Fibroblast of lung (primary cell): ENCODE results near the gene BAG3. TPM values are rescaled to one million over a fixed set of nuclear protein-coding genes. Genes with fewer than 3 reads are reported as not detected.
A peak's percentile ranks its signal among the peaks of the same experiment; 100 is the strongest.

Source experiments
- DNase-seq, 2 donors: peaks; one replicate each; pipeline versions ENCODE4 v3.0.0 to v3.0.0-alpha.2; 2010; ENCODE audit warnings: low read depth in 2 of 2
- H2AFZ ChIP-seq: 2 replicates; pipeline ENCODE4 v1.5.1; 2012; ENCODE audit warnings: low read length, control low read depth, inconsistent platforms
- H3K27ac ChIP-seq: 2 replicates; pipeline ENCODE4 v1.5.1; 2011; ENCODE audit warnings: low read length, control low read depth; ENCODE audit not compliant: insufficient read depth
- H3K27me3 ChIP-seq: 2 replicates; pipeline ENCODE4 v1.5.1; 2011; ENCODE audit warnings: mild to moderate bottlenecking, low read length; ENCODE audit not compliant: control insufficient read depth, insufficient read depth
- H3K36me3 ChIP-seq: 2 replicates; pipeline ENCODE4 v1.5.1; 2011; ENCODE audit warnings: low read length; ENCODE audit not compliant: control insufficient read depth, insufficient read depth
- H3K4me1 ChIP-seq: 2 replicates; pipeline ENCODE4 v1.5.1; 2011; ENCODE audit warnings: low read length; ENCODE audit not compliant: control insufficient read depth, insufficient read depth; ENCODE audit errors: extremely low read depth
- H3K4me2 ChIP-seq: 2 replicates; pipeline ENCODE4 v1.5.1; 2011; ENCODE audit warnings: low read length, control low read depth; ENCODE audit not compliant: insufficient read depth; ENCODE audit errors: extremely low read depth
- H3K4me3 ChIP-seq, 4 experiments: fragments of 200-600 bp in 1 of 4; sonication (generic) in 1 of 4; replicated peaks in 1 of 4; 2 replicates each; pipeline ENCODE4 v1.5.1; 2011 to 2016; ENCODE audit warnings: low read length in 4 of 4, low read depth in 3 of 4, mild to moderate bottlenecking in 3 of 4, control low read depth in 2 of 4, inconsistent platforms in 1 of 4, mixed read lengths in 1 of 4; ENCODE audit not compliant: insufficient read depth in 1 of 4; ENCODE audit errors: control extremely low read depth in 1 of 4
- H3K79me2 ChIP-seq: 2 replicates; pipeline ENCODE4 v1.5.1; 2012; ENCODE audit warnings: mild to moderate bottlenecking, low read length, inconsistent platforms; ENCODE audit not compliant: control insufficient read depth, insufficient read depth
- H3K9ac ChIP-seq: 2 replicates; pipeline ENCODE4 v1.5.1; 2011; ENCODE audit warnings: mild to moderate bottlenecking, low read length, control low read depth; ENCODE audit not compliant: insufficient read depth
- H3K9me3 ChIP-seq: 2 replicates; pipeline ENCODE4 v1.5.1; 2012; ENCODE audit warnings: low read depth, low read length; ENCODE audit not compliant: control insufficient read depth, insufficient read depth
- H4K20me1 ChIP-seq: 2 replicates; pipeline ENCODE4 v1.5.1; 2011; ENCODE audit warnings: low read length; ENCODE audit not compliant: control insufficient read depth, insufficient read depth; ENCODE audit errors: extremely low read depth
- CTCF ChIP-seq, 2 donors: IDR thresholded peaks in 1 of 2; conservative IDR thresholded peaks in 1 of 2; 1 replicate in 1 of 2; 2 replicates in 1 of 2; pipeline ENCODE4 v1.5.1; 2011 to 2012; ENCODE audit warnings: low read length in 2 of 2, control low read depth in 1 of 2, inconsistent platforms in 1 of 2, low read depth in 1 of 2, mild to moderate bottlenecking in 1 of 2
- EZH2 ChIP-seq: IDR thresholded peaks from 2 replicates; pipeline ENCODE4 v1.5.1; 2012; ENCODE audit warnings: low read length, control low read depth, mild to moderate bottlenecking; ENCODE audit errors: missing control alignments
- polyA plus RNA-seq, 2 donors: library from polyadenylated mRNA; depleted of rRNA in 1 of 2; stranded (reverse) in 1 of 2; unstranded in 1 of 2; fragments of >200 nt; gene quantifications; 2 replicates each; pipeline ENCODE4 v1.2.1, GENCODE V29; 2011 to 2012; ENCODE audit warnings: missing spikeins in 1 of 2
- total RNA-seq: library from RNA; depleted of rRNA; stranded (reverse); fragments of >200 nt; gene quantifications from 2 replicates; pipeline ENCODE4 v1.2.1, GENCODE V29; 2014

BAG3 gene
- total and polyA plus RNA-seq, 2 donors (not counting 1 experiment from before 2014, with no cell fraction given), result 8.4 to 20.0 TPM

GRCh38 chr10:119633538-119634218 lies 17.5 kb upstream of the BAG3 start:
- H3K4me3 ChIP-seq, result no peak overlapping the region
- H3K9ac ChIP-seq, result no peak overlapping the region
- H3K4me1 ChIP-seq, result no peaks in the 10 kb centered on the region
- H3K9me3 ChIP-seq, result no peaks in the 10 kb centered on the region
- no peak overlapping the region for H2AFZ ChIP-seq
- no peaks in the 10 kb centered on the region for H3K79me2 ChIP-seq
- H3K4me2 ChIP-seq, result no peak overlapping the region
- H3K27me3 ChIP-seq, result no peaks in the 10 kb centered on the region
- no peaks in the 10 kb centered on the region for H3K36me3 ChIP-seq
- no peak for DNase-seq
- TF ChIP-seq CTCF (conservative IDR thresholded peaks at IDR 0.05 in 1 of 2, IDR thresholded peaks at IDR 0.05 in 1 of 2; ENCODE audit: low read depth in 1 of 2, low read length in 2 of 2), result no peak
- TF ChIP-seq EZH2, result no peak
- no peaks in the 10 kb centered on the region for H4K20me1 ChIP-seq
- H3K27ac ChIP-seq, result no peak overlapping the region

GRCh38 chr10:119634219-119634544 lies 17.0 kb upstream of the BAG3 start:
- H3K27ac ChIP-seq, result no peak overlapping the region
- H3K9ac ChIP-seq, result no peak overlapping the region
- H3K9me3 ChIP-seq, result no peaks in the 10 kb centered on the region
- no peaks in the 10 kb centered on the region for H3K36me3 ChIP-seq
- H3K4me3 ChIP-seq, result no peak overlapping the region
- peak; percentile 19 to 33 for DNase-seq
- H3K27me3 ChIP-seq, result no peaks in the 10 kb centered on the region
- H3K4me1 ChIP-seq, result no peaks in the 10 kb centered on the region
- H2AFZ ChIP-seq, result no peak overlapping the region
- no peak overlapping the region for H3K4me2 ChIP-seq
- H3K79me2 ChIP-seq, result no peaks in the 10 kb centered on the region
- no peaks in the 10 kb centered on the region for H4K20me1 ChIP-seq
- TF ChIP-seq EZH2, result no peak
- TF ChIP-seq CTCF (conservative IDR thresholded peaks at IDR 0.05 in 1 of 2, IDR thresholded peaks at IDR 0.05 in 1 of 2; ENCODE audit: low read depth in 1 of 2, low read length in 2 of 2), result no peak

- Histone ChIP-seq H2AFZ (no peak overlapping the region), H3K79me2 (no peaks in the 10 kb centered on the region), H3K9ac (no peak overlapping the region), H3K4me3 (no peak overlapping the region), H3K27me3 (no peaks in the 10 kb centered on the region), H4K20me1 (no peaks in the 10 kb centered on the region), H3K4me2 (no peak overlapping the region), H3K9me3 (no peaks in the 10 kb centered on the region), H3K4me1 (no peaks in the 10 kb centered on the region), H3K27ac (no peak overlapping the region), H3K36me3 (no peaks in the 10 kb centered on the region)
- TF ChIP-seq EZH2 (no peak), CTCF (conservative IDR thresholded peaks at IDR 0.05 in 1 of 2, IDR thresholded peaks at IDR 0.05 in 1 of 2; ENCODE audit: low read depth in 1 of 2, low read length in 2 of 2) (no peak)
- no peak for DNase-seq
Measured at GRCh38 chr10:119637631-119638030, 13.5 kb upstream of the BAG3 start.
